ENCODE results near the gene DHRS12. TPM values are rescaled to one million over a fixed set of nuclear protein-coding genes. Genes with fewer than 3 reads are reported as not detected.

The DHRS12 gene
- total RNA-seq, 1 experiment from 2014 or later = 8.8 TPM

- H3K27ac Mint-ChIP-seq = no peak overlapping the region; a peak in 1 of 7 replicates
- Histone ChIP-seq H3K23me2 (ENCODE audit: insufficient read length, low read depth, low read length, poor library complexity, severe bottlenecking) (no peaks in the 10 kb centered on the region), H3K79me2 (ENCODE audit: insufficient read depth, low read length) (no peaks in the 10 kb centered on the region), H3K4me1 (ENCODE audit: insufficient read depth, low read length) (0 out of 2 replicates have a peak, but pooled peaks cover 3% of the 10 kb centered on the region), H4K5ac (ENCODE audit: insufficient read length, low read depth, low read length) (no peak overlapping the region), H3K56ac (ENCODE audit: insufficient read length, low read depth, low read length) (no peak overlapping the region), H4K8ac (replicated peaks; ENCODE audit: insufficient read length, low read depth, low read length) (no peak overlapping the region), H3T11ph (ENCODE audit: low read length) (no peak overlapping the region), H3K27ac (ENCODE audit: insufficient read length, low read depth, low read length) (no peak overlapping the region), H3K9ac (ENCODE audit: extremely low read depth, insufficient read length, low read length) (no peak overlapping the region), H3K79me1 (ENCODE audit: insufficient read depth, low read depth, low read length, poor library complexity, severe bottlenecking) (no peaks in the 10 kb centered on the region), H3K4me2 (ENCODE audit: insufficient read depth, insufficient read length, low read length) (no peak overlapping the region), H2BK20ac (ENCODE audit: low read depth, low read length, poor library complexity, severe bottlenecking) (no peak overlapping the region), H3K14ac (ENCODE audit: insufficient read depth, low read length) (no peak overlapping the region), H2AFZ (ENCODE audit: low read length) (no peak overlapping the region), H4K20me1 (ENCODE audit: control insufficient read depth, insufficient read depth, insufficient read length) (no peaks in the 10 kb centered on the region), H2BK120ac (ENCODE audit: low read depth, low read length, poor library complexity, severe bottlenecking) (no peak overlapping the region), H2BK5ac (ENCODE audit: insufficient read length, low read length) (no peak overlapping the region), H3K23ac (ENCODE audit: insufficient read length, low read depth, low read length) (no peak overlapping the region), H3K27me3 (ENCODE audit: insufficient read depth, low read length) (no peaks in the 10 kb centered on the region), H4K91ac (ENCODE audit: insufficient read length, low read depth, low read length) (no peak overlapping the region), H3K4ac (ENCODE audit: low read depth, low read length) (no peak overlapping the region), H2BK15ac (ENCODE audit: low read depth, low read length) (no peak overlapping the region), H3K9me3 (ENCODE audit: control insufficient read depth, low read depth, low read length) (no peaks in the 10 kb centered on the region), H3K18ac (ENCODE audit: insufficient read length, low read depth, low read length) (no peak overlapping the region), H2AK5ac (ENCODE audit: insufficient read length, low read length) (no peak overlapping the region), H2BK12ac (ENCODE audit: insufficient read length, low read depth, low read length) (no peak overlapping the region)
- no peaks in the 10 kb centered on the region for H3K9me3 Mint-ChIP-seq
- DNase-seq = peak; percentile 65
- no peak overlapping the region for H3K4me3 Mint-ChIP-seq
- H3K4me1 Mint-ChIP-seq = peaks cover 27 to 30% of the 10 kb centered on the region in 2 experiments
- TF ChIP-seq CTCF (conservative IDR thresholded peaks at IDR 0.05) = peak; percentile 63
- WGBS (ENCODE audit: extremely low coverage, insufficient read length, low lambda C conversion rate) = no CpG with 5 or more reads among the region's 8 CpGs
- H3K36me3 Mint-ChIP-seq (ENCODE audit: insufficient read depth in 1 of 3, low read depth in 3 of 3) = peaks cover 4 to 24% (median 21%) of the 10 kb centered on the region in 3 experiments; a peak in 6 of 7 replicates
- H3K27me3 Mint-ChIP-seq (ENCODE audit: low read depth) = no peaks in the 10 kb centered on the region; the same call in 1 of the 2 replicates
Observed at GRCh38 chr13:51767100-51767499, 36.9 kb downstream of the DHRS12 start.
